ENCODE data around the gene ATG4D.
"Not testable (repeated sequence)": the region's sequence is repeated elsewhere in the genome, so short reads cannot be mapped to it uniquely, and the experiment has no call there.

The ATG4D gene

DNA sequence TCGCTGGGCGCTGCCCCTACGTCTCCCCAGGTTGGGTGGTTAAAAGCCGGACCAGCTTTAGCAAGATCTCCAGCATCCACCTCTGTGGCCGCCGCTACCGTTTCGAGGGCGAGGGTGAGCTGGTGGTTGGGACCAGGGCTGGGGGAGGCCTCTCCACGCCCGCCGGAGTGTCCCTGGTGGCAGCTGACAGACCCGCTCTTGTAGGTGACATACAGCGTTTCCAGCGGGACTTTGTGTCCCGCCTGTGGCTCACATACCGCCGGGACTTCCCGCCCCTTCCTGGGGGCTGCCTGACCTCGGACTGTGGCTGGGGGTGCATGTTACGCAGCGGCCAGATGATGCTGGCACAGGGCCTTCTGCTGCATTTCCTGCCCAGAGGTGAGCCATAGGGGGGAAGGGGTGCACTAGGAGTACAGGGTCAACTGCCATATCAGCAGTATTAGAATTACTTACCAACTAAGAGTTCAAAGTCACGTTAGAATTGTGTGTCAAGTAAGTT is 1.1 kb downstream of the ATG4D start:
- H3K4me3 ChIP-seq (ENCODE audit: low read depth, low read length): peak overlapping the region; percentile 92
- TF ChIP-seq, protein P1, sequence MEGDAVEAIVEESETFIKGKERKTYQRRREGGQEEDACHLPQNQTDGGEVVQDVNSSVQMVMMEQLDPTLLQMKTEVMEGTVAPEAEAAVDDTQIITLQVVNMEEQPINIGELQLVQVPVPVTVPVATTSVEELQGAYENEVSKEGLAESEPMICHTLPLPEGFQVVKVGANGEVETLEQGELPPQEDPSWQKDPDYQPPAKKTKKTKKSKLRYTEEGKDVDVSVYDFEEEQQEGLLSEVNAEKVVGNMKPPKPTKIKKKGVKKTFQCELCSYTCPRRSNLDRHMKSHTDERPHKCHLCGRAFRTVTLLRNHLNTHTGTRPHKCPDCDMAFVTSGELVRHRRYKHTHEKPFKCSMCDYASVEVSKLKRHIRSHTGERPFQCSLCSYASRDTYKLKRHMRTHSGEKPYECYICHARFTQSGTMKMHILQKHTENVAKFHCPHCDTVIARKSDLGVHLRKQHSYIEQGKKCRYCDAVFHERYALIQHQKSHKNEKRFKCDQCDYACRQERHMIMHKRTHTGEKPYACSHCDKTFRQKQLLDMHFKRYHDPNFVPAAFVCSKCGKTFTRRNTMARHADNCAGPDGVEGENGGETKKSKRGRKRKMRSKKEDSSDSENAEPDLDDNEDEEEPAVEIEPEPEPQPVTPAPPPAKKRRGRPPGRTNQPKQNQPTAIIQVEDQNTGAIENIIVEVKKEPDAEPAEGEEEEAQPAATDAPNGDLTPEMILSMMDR (IDR thresholded peaks at IDR 0.05; ENCODE audit: borderline replicate concordance, insufficient read depth, low read depth, low read length): no peak

DNA sequence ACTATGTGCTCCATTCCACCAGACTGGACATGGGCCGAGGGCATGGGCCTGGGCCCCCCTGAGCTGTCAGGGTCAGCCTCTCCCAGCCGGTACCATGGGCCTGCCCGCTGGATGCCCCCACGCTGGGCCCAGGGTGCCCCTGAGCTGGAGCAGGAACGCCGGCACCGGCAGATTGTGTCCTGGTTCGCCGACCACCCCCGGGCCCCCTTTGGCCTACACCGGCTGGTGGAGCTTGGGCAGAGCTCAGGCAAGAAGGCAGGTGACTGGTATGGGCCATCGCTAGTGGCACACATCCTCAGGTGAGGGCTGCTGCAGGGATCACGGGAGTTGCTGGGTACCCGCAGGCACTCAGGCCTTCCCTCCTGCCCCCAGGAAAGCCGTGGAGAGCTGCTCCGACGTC is 3.1 kb downstream of the ATG4D start:
- H3K4me3 ChIP-seq (ENCODE audit: low read depth, low read length): no peak overlapping the region
- TF ChIP-seq, protein P1 (IDR thresholded peaks at IDR 0.05; ENCODE audit: borderline replicate concordance, insufficient read depth, low read depth, low read length): no peak

DNA sequence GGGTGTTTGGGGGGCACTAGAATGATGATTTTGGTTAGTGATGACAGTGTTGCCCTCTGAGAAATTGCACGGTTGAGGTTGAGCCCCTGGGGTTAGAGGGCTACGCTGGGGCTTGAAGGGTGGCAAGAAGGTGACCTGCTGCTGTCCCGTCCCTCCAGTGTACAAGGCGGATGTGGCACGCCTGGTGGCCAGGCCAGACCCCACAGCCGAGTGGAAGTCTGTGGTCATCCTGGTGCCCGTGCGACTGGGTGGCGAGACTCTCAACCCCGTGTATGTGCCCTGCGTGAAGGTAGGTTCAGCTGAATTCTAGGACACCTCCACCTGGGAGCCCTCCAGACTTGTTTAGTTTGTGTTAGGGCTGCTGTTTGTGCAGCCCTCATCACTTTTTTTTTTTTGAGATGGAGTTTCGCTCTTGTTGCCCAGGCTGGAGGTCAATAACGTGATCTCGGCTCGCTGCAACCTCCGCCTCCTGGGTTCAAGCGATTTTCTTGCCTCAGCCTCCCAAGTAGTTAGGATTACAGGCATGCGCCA is 5.1 kb downstream of the ATG4D start:
- no peak overlapping the region for H3K4me3 ChIP-seq (ENCODE audit: low read depth, low read length)
- TF ChIP-seq, protein P1 (IDR thresholded peaks at IDR 0.05; ENCODE audit: borderline replicate concordance, insufficient read depth, low read depth, low read length): no peak

DNA sequence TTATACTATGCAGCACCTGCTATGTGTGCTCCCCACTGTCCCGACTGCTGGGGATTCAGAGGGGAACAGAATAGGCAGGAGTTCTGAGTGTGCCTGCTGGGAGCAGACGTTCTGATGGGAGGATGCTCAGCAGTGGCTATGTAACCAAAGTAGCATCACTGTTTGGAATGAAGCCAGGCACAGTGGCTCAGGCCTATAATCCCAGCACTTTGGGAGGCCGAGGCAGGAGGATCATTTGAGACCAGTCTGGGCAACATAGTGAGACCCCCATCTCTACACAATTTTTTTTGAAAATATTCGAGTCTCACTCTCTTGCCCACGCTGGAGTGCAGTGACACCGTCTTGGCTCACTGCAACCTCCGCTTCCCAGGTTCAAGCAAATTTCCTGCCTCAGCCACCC is 6.0 kb downstream of the ATG4D start:
- H3K4me3 ChIP-seq (ENCODE audit: low read depth, low read length): no peak overlapping the region
- TF ChIP-seq, protein P1 (IDR thresholded peaks at IDR 0.05; ENCODE audit: borderline replicate concordance, insufficient read depth, low read depth, low read length): no peak

DNA sequence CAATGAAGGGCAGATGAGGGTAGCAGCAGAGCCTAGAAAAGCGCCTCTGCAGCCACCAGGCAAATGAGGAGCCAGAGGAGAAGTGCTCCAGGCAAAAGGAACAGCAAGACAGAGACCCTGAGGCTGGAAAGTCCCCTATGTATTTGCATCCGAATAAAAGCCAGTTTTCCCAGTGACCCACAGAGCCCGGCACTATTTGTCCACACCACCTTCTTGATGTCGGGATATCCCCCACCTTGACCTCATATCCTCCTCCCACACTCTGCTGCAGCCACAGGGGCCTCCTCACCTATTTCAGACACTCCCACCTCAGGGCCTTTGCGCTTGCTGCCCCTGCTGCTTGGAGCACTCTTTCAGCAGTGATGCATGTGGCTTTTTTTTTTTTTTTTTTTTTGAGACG is 6.6 kb downstream of the ATG4D start:
- TF ChIP-seq, protein P1 (IDR thresholded peaks at IDR 0.05; ENCODE audit: borderline replicate concordance, insufficient read depth, low read depth, low read length): no peak
- no peak overlapping the region for H3K4me3 ChIP-seq (ENCODE audit: low read depth, low read length)

DNA sequence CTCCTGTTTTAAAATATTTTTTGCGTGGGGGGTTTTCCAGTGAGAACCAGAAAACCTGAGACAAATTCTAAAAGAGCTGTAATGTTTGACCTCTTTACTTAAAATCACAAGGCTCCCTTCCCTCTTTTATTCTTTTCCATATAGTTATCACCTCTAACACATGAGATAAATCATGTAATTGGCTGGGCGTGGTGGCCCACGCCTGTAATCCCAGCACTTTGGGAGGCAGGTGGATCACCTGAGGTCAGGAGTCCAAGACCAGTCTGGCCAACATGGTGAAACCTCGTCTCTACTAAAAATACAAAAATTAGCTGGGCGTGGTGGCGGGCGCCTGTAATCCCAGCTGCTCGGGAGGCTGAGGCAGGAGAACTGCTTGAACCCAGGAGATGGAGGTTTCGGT is 7.3 kb downstream of the ATG4D start:
- H3K4me3 ChIP-seq (ENCODE audit: low read depth, low read length): not testable (repeated sequence)

DNA sequence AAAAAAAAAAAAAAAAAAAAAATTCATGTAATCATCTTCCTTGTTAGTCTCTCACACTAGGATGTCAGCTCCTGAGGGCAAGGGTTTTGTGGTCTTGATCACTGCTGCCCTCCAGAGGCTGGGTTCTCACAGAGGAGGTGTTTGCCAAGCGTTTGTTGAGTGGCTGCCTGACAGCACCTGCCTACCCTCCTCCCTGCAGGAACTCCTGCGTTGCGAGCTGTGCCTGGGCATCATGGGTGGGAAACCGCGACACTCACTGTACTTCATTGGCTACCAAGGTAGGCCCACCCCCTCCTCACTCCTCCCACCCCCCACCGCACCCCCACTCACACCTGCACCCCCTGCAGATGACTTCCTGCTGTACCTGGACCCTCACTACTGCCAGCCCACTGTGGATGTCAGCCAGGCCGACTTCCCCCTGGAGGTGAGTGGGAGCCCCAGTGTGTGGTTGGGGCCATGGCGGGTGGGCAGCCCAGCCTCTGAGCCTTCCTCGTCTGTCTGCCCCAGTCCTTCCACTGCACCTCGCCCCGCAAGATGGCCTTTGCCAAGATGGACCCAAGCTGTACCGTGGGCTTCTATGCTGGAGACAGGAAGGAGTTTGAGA is 8.1 kb downstream of the ATG4D start:
- TF ChIP-seq, protein P1 (IDR thresholded peaks at IDR 0.05; ENCODE audit: borderline replicate concordance, insufficient read depth, low read depth, low read length): peak; percentile 14; the same call in 1 of the 2 replicates
- no peak overlapping the region for H3K4me3 ChIP-seq (ENCODE audit: low read depth, low read length)

Measured in GM12875 (cell line).